Small intestine (tissue), 7 donors: ENCODE measurements around the gene DENND4A. TPM values are rescaled to one million over a fixed set of nuclear protein-coding genes. Genes with fewer than 3 reads are reported as not detected.
"Not testable (repeated sequence)": the region's sequence is repeated elsewhere in the genome, so short reads cannot be mapped to it uniquely, and the experiment has no call there.

ENCODE experiments used
- DNase-seq, 2 donors: peaks; one replicate each; pipeline versions ENCODE4 v3.0.0 to v3.0.0-alpha.2; 2013
- FAIRE-seq: peaks from 2 replicates; lab custom pipeline; 2012; peaks lifted over from hg19 to GRCh38; lab: Jason Lieb, UNC
- H3K27ac ChIP-seq, 3 donors: one replicate each; pipeline ENCODE4 v1.5.1; 2013; ENCODE audit warnings: low read length in 2 of 3, mild to moderate bottlenecking in 2 of 3, control low read depth in 1 of 3, inconsistent platforms in 1 of 3, low read depth in 1 of 3, moderate library complexity in 1 of 3
- H3K27me3 ChIP-seq, 3 donors: one replicate each; pipeline ENCODE4 v1.6.1; 2013; ENCODE audit warnings: low read length in 3 of 3, inconsistent platforms in 1 of 3; ENCODE audit not compliant: control insufficient read depth in 3 of 3, insufficient read depth in 3 of 3
- H3K36me3 ChIP-seq, 3 donors: one replicate each; pipeline ENCODE4 v1.6.1; 2013; ENCODE audit warnings: low read length in 3 of 3, inconsistent platforms in 1 of 3, low read depth in 1 of 3, mild to moderate bottlenecking in 1 of 3, moderate library complexity in 1 of 3; ENCODE audit not compliant: control insufficient read depth in 3 of 3, insufficient read depth in 2 of 3
- H3K4me1 ChIP-seq, 3 donors: one replicate each; pipeline ENCODE4 v1.6.1; 2013; ENCODE audit warnings: low read length in 2 of 3, inconsistent platforms in 1 of 3, low read depth in 1 of 3, mild to moderate bottlenecking in 1 of 3, moderate library complexity in 1 of 3; ENCODE audit not compliant: control insufficient read depth in 3 of 3, insufficient read depth in 2 of 3
- H3K4me3 ChIP-seq, 3 donors: one replicate each; pipeline ENCODE4 v1.5.1; 2013; ENCODE audit warnings: low read length in 3 of 3, control low read depth in 1 of 3, inconsistent platforms in 1 of 3, low read depth in 1 of 3, mild to moderate bottlenecking in 1 of 3, moderate library complexity in 1 of 3
- H3K9me3 ChIP-seq, 2 donors: one replicate each; pipeline ENCODE4 v1.6.1; 2013; ENCODE audit warnings: low read depth in 1 of 2, low read length in 1 of 2; ENCODE audit not compliant: control insufficient read depth in 2 of 2, insufficient read depth in 1 of 2
- WGBS, 3 donors: extraction: QIAGEN DNeasy Blood & Tissue Kit; methylation state at CpG; one replicate each; pipeline ENCODE4 v1.1.7; 2013; 5-methylcytosine and 5-hydroxymethylcytosine counted together
- polyA plus RNA-seq, 4 donors: library from polyadenylated mRNA; stranded (reverse) in 3 of 4; unstranded in 1 of 4; fragments of 200-250 nt in 3 of 4; fragments of 120-200 nt in 1 of 4; gene quantifications; one replicate each; pipeline versions ENCODE4 v1.2.1 to v1.2.3, GENCODE V29; 2013
- donor health status: healthy with polysubstance abuse.
- donor health status: control.
- donor health status: control.
- donor health status: Bipolar disorder and iron deficiency.
- donor health status: healthy.

The DENND4A gene
- polyA plus RNA-seq, 4 donors, result 2.4 to 25.5 (median 6.6) TPM

DNA sequence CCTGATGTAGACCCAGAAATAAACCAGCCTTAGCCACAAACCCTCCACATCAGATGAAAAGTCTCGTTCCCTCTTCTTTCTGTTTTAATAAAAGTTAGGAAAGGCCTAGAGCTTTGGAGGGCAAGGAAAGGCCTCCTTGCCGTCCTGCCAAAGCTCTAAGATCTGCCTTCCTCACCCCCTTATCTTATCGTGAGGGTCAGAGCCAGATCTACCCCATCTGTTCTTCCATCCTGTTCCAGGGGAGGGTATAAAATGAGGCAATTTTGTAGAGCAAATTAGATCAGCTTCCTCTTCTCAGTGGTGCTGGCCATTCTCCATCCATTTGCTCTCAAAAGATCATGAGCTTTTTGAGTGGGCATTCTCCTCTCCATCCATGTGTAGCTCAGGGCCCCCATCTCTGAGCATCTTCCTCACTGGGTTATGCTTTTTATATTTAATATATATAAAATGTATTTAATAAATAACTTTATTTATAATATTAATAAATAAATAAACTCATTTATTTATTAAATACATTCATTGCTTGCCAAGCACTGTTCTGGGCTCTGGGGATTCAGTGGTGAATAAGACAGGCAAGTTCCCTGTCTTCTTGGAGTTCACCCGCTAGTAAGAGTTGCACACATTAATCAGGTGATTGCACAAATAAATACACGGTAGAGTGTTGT lies 172.3 kb downstream of the DENND4A start:
- no peak overlapping the region for H3K27ac ChIP-seq
- no peaks in the 10 kb centered on the region for H3K9me3 ChIP-seq
- no peaks in the 10 kb centered on the region for H3K4me1 ChIP-seq
- no peak for DNase-seq
- no peak overlapping the region for H3K4me3 ChIP-seq
- FAIRE-seq, result no peak
- peaks cover 0 to 12% (median 4%) of the 10 kb centered on the region in 3 donors for H3K36me3 ChIP-seq
- 72 to 83% (median 80%) methylated on average over 5 of the region's 5 CpGs for WGBS, 3 donors
- no peaks in the 10 kb centered on the region for H3K27me3 ChIP-seq

- Histone ChIP-seq H3K36me3 (peaks cover 0 to 7% (median 0%) of the 10 kb centered on the region in 3 donors), H3K27me3 (no peaks in the 10 kb centered on the region), H3K4me1 (no peaks in the 10 kb centered on the region), H3K4me3 (no peak overlapping the region), H3K9me3 (no peaks in the 10 kb centered on the region), H3K27ac (no peak overlapping the region)
- no peak for DNase-seq
- no peak for FAIRE-seq
- WGBS, 3 donors, result 70 to 79% (median 72%) methylated on average over 5 of the region's 5 CpGs
Observed at GRCh38 chr15:65618560-65619109, 173.5 kb downstream of the DENND4A start.

DNA sequence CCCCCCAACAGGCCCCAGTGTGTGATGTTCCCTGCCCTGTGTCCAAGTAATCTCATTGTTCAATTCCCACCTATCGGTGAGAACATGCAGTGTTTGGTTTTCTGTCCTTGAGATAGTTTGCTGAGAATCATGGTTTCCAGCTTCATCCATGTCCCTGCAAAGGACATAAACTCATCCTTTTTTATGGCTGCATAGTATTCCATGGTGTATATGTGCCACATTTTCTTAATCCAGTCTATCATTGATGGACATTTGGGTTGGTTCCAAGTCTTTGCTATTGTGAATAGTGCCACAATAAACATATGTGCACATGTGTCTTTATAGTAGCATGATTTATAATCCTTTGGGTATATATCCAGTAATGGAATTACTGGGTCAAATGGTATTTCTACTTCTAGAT lies 176.2 kb downstream of the DENND4A start:
- H3K36me3 ChIP-seq, H3K27ac ChIP-seq, H3K4me3 ChIP-seq, DNase-seq, FAIRE-seq, H3K27me3 ChIP-seq, H3K9me3 ChIP-seq: not testable (repeated sequence)
- H3K4me1 ChIP-seq, result peaks cover 0 to 11% (median 0%) of the 10 kb centered on the region in 3 donors
- WGBS, 3 donors, result 97 to 100% (median 100%) methylated on average over 1 of the region's 1 CpG

- 76 to 81% (median 76%) methylated on average over 6 of the region's 6 CpGs for WGBS, 3 donors
- Histone ChIP-seq H3K4me1 (peaks cover 0 to 16% (median 2%) of the 10 kb centered on the region in 3 donors), H3K27ac (no peak overlapping the region), H3K36me3 (peaks cover 0 to 2% (median 0%) of the 10 kb centered on the region in 3 donors), H3K9me3 (no peaks in the 10 kb centered on the region), H3K4me3 (no peak overlapping the region), H3K27me3 (no peaks in the 10 kb centered on the region)
- no peak for FAIRE-seq
- no peak for DNase-seq
Observed at GRCh38 chr15:65612949-65613744, 178.9 kb downstream of the DENND4A start.

DNA sequence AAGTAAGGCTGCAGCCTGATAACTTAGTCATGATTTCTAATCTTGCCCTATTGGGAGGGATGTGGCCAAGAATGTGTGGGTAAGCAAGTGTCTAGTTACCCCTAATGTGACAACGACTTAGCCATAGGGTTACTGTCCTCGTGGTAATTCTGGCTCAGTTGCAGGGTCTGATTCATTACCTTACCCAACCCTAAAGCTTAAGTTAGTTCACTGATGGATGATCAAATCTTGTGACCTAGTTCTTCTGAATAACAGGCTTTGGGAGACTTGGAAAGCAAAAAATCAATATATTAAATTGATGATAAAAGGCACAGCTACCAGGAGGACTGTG lies 179.5 kb downstream of the DENND4A start:
- Histone ChIP-seq H3K9me3 (no peaks in the 10 kb centered on the region), H3K4me3 (no peak overlapping the region), H3K27ac (no peak overlapping the region), H3K4me1 (peaks cover 0 to 16% (median 2%) of the 10 kb centered on the region in 3 donors), H3K36me3 (peaks cover 0 to 2% (median 0%) of the 10 kb centered on the region in 3 donors), H3K27me3 (no peaks in the 10 kb centered on the region)
- FAIRE-seq (no peak), DNase-seq (no peak)
- 52 to 64% (median 61%) methylated on average over 2 of the region's 2 CpGs for WGBS, 3 donors

GRCh38 chr15:65611888-65612615 lies 180.0 kb downstream of the DENND4A start:
- WGBS, 3 donors, result 84 to 93% (median 86%) methylated on average over 5 of the region's 5 CpGs
- Histone ChIP-seq H3K36me3 (peaks cover 0 to 2% (median 2%) of the 10 kb centered on the region in 3 donors), H3K4me3 (peak overlapping the region; percentile 3 to 95 (median 77)), H3K27ac (peak overlapping the region in 2 of 3 donors; percentile 98 to 99), H3K9me3 (no peaks in the 10 kb centered on the region), H3K27me3 (no peaks in the 10 kb centered on the region), H3K4me1 (peaks cover 0 to 16% (median 2%) of the 10 kb centered on the region in 3 donors)
- DNase-seq, result peak; percentile 4 to 24
- no peak for FAIRE-seq

DNA sequence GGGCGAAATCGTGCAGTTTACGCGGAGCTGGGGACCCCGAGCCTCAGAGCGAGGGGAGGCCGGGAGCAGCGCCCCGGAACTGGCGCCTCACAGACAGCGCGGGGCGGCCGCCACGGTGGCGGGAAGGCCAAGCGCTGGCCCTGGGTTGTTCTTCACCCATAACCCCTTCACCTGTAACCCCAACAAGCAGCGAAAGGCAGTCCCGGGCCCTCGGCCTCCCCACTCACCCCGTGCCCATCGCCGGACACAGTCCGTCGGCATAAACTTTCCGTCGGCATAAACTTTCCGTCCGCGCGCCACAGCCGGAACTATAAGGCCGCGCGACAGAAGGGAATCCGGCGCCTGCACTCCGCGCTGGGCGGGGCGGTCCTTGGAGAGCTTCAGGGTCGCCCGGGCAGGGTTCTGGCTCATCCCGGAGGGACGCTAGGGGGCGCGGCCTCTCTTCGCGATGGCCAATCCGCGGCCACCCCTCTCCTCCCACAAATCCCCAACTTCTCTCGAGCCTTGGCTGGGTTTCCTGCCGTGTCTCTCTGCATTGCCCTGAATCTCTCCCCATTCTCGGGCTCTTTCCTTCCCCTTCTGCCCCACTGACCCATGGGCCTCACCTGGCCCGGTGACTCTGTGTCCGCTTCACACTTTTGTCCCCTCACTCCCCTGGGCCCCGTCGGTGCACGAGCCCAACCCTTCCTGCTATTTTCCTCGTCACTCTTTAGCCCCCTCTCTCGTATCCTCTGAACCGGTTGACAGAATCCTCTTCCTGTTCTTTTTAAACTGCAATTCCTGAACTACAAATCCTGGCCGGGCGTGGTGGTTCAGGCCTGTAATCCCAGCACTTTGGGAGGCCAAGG lies 181.0 kb downstream of the DENND4A start, which contains the start of gene INTS14:
Gene INTS14 (minus strand): TSS at position 261 of the 848 bp plus-strand sequence. CDS start 3,751 bp downstream, outside the sequence.
- H3K4me1 ChIP-seq, result peaks cover 0 to 16% (median 2%) of the 10 kb centered on the region in 3 donors
- peak within 1 kb of the TSS; percentile 77 to 95 (median 89) for H3K4me3 ChIP-seq
- 0 to 1% (median 1%) methylated on average over 55 to 64 of the region's 64 CpGs for WGBS, 3 donors
- peak within 1 kb of the TSS; percentile 93 to 99 (median 98) for H3K27ac ChIP-seq
- no peaks in the 10 kb centered on the region for H3K9me3 ChIP-seq
- FAIRE-seq (no peak), DNase-seq (peak; percentile 96 to 99)
- no peaks in the 10 kb centered on the region for H3K27me3 ChIP-seq
- peaks cover 0 to 2% (median 2%) of the 10 kb centered on the region in 3 donors for H3K36me3 ChIP-seq
